ENCODE data around the gene HPS4.
"Not testable (repeated sequence)": the region's sequence is repeated elsewhere in the genome, so short reads cannot be mapped to it uniquely, and the experiment has no call there.

Gene HPS4

GRCh38 chr22:26442086-26442756 is 41.4 kb downstream of the HPS4 start:
- no peak for DNase-seq (ENCODE audit: low spot score)

DNA sequence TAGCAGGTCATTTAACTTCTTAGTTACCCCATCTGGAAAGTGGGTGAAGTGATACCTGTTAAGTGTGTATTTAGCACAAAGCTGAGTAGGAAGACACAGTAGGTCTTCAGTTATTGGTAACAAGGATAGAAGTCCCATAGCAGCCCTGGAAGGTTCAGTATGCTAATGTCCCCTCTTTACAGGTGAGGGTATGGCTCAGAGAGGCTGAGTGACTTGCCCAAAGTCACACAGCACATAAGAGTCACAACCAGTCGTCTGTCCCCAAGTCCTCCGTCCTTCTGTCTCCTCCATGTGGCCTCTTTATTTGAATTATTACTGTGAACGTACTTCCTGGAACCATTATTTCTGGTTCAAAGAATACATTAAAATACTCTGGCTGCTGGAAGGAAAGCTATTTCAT is 44.0 kb downstream of the HPS4 start:
- DNase-seq (ENCODE audit: low spot score): no peak

DNA sequence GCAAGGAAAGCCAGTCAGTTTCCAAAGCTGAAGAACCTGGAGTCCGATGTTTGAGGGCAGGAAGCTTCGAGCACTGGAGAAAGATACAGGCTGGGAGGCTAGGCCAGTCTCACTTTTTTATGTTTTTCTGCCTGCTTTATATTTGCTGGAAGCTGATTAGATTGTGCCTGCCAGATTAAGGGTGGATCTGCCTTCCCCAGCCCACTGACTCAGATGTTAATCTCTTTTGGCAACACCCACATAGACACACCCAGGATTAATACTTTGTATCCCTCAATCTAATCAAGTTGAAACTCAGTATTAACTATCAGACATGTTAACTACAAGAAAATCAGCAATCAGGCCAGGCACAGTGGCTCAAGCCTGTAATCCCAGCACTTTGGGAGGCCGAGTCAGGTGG is 44.8 kb downstream of the HPS4 start:
- DNase-seq (ENCODE audit: low spot score): not testable (repeated sequence)

DNA sequence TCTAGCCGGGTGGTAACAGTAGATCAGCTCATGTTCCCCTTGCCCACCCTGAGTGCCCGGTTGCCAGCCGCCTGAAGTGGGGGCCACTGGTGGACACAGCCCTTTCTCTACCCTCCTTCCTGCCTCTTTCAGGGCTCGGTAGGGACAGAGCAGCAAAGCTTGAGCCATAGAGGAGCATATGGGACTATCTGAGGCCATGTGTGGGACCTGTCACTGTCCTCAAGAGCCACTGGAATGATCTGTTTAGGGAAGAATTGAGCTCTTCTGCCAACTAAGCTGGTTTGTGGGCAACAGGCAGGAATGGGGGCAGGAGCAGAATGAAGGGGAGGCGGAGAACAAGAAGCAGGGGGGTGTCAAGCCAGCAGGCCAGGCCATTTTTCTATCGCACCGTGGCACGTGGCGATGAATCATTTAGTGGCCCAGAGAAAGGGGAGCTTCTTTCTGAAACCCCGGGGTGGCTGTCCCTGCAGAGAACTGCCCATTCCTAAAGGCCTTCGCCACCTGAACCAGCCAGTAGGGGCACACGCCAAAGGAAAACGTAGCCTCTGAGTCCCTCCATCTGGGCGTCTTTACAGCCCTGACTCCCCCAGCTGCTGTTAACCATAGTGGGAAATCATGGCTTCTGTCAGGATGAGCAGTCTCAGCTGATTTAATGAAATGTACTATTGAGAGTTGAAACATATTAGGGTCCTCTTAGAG is 45.7 kb downstream of the HPS4 start:
- no peak for DNase-seq (ENCODE audit: low spot score)

- no peak for DNase-seq (ENCODE audit: low spot score)
Measured at GRCh38 chr22:26436903-26437515, 46.6 kb downstream of the HPS4 start.

- DNase-seq (ENCODE audit: low spot score): no peak
Measured at GRCh38 chr22:26435327-26436093, 48.1 kb downstream of the HPS4 start.

DNA sequence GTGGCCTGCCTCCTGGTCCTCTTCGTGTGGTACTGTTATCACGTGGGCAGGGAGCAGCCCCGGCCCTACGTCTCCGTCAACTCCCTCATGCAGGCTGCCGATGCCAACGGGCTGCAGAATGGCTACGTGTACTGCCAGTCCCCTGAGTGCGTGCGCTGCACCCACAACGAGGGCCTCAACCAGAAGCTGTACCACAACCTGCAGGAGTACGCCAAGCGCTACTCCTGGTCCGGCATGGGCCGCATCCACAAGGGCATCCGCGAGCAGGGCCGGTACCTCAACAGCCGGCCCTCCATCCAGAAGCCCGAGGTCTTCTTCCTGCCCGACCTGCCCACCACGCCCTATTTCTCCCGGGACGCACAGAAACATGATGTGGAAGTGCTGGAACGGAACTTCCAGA is 49.8 kb downstream of the HPS4 start:
- no peak for DNase-seq (ENCODE audit: low spot score)

DNA sequence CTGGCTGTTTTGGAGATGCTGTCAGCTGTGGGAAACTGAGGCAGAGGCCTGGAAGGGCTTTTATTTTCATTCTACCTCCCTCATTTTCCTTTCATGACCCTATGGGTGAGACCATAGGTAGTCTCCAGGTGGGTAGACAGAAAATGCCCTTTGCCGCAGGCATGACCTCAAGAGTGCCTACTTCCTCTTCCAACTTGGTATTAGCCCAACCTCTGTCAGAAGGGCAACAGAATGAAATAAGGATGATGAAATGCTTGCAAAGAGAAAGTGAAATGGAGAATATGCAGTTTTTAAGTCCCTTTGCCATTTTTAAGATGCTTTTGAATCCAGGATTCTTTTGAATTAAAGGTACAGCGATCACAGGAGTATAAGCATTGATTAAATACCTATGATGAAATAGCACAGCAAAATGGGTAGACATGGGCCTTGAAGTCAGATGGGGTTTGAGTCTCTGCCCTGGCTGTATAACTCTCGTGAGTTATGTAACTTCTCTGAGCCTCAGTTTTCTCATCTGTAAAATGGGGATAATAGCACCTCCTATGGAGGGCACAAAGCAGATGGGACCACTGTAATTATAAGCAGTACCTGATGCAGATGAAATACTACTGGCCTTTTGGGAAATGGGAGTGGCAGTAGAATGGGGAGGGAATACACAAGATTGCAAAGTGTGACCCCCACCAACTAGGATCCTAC is 50.8 kb downstream of the HPS4 start:
- peak; percentile 40 for DNase-seq (ENCODE audit: low spot score)

GRCh38 chr22:26431261-26431995 is 52.2 kb downstream of the HPS4 start:
- DNase-seq (ENCODE audit: low spot score): no peak

- no peak for DNase-seq (ENCODE audit: low spot score)
Measured at GRCh38 chr22:26430600-26430999, 53.0 kb downstream of the HPS4 start.

DNA sequence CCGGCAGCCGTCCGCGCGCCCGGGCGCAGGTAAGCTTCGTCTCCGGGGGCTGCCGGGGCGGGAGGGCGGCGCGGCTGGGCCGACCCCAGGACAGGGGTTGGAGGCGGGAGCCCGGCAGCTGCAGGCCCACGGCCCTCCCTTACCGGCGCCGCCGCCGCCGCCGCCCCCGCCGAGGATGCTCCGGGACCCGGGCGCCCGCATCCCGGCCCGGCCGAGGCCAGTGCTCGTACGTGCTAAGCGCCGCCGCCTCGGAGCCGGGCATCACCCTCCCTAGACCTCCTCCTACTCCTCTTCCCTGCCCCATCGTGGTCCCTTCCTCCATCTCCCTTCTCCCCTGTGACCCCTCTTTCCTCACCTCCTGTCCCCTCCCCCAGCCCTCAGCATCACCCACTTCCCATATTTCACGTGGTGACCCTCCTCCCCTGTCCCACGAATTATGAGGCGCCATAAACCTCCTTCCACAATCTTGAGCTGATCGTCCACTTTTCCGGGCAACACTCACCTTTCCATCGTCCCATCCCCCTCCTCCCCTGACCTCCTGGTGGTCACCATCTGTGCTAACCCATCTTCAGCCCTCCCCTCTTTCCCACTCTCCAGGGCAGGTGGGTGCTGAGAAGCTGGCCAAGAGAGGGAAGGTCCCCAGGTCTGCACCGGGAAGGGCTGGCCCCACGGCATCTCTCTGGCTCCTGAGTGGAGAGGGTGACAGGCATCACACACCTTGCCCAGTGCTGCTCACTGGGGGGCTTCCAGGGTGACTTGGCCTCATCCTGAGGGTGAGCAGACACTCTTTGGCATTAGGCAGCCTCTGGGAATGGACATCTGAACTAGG is 53.9 kb downstream of the HPS4 start:
- peak; percentile 50 for DNase-seq (ENCODE audit: low spot score)

GRCh38 chr22:26428515-26429457 is 54.8 kb downstream of the HPS4 start, which contains the start of gene ASPHD2:
ASPHD2 (plus strand) TSS chr22:26429260; CDS start chr22:26433616, 4,356 bp downstream.
- DNase-seq (ENCODE audit: low spot score): peak; percentile 90

DNA sequence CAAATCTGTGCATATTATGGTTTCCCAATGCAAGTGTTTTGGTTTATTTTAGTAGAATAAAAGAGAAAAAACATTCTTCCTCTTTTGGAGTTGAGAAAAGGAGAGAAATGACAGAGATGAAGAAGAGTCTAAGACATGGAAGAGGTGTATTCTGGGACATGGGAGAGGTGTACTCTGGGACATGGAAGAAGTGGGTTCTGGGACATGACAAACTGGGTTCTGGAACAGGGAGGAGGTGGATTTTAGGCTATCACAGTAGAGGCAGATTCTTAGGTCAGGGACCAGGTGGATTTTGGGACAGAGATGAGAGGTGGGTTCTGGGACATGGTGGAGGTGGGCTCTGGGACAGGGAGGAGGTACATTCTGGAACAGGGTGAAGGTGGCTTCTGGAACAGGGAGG is 56.7 kb downstream of the HPS4 start:
- DNase-seq (ENCODE audit: low spot score): no peak

DNA sequence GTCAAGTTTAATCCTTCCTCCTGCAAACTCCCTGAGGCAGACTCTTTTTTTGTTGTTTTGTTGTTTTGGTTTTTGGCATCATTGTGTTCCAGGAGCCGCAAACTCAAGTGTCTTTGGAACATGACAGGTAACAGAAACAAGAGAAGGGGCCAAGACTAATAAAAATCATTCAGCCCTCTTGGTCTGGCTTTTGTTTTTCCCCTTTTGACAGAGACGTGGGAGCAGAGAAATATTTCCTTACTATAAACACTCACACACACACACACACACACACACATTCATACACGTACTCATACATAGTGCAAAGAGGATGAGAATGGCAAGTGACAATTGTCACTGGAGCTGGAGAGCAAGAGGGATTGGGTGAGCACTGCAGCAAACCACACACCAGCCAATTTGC is 65.0 kb downstream of the HPS4 start:
- no peak for DNase-seq (ENCODE audit: low spot score)

DNA sequence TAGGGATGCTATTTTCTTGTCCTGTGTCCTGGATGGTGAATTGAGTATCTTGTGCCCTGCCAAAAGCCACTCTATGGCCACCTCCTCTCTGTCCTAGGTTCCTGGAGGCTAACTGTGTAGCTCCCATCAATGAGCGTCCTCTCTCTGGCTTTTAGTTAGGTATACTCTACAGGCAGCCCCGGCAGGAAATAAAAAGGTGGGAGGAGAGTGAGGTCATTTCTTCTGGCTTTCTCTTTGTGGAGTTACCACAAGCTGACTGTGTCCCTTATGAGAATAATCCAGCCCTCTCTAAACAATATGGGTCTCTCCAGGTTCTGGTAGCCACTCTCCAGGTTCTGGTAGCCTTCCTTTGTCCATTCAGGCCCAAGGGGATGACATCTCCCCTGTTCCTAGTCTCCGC is 66.2 kb downstream of the HPS4 start:
- DNase-seq (ENCODE audit: low spot score): no peak

DNA sequence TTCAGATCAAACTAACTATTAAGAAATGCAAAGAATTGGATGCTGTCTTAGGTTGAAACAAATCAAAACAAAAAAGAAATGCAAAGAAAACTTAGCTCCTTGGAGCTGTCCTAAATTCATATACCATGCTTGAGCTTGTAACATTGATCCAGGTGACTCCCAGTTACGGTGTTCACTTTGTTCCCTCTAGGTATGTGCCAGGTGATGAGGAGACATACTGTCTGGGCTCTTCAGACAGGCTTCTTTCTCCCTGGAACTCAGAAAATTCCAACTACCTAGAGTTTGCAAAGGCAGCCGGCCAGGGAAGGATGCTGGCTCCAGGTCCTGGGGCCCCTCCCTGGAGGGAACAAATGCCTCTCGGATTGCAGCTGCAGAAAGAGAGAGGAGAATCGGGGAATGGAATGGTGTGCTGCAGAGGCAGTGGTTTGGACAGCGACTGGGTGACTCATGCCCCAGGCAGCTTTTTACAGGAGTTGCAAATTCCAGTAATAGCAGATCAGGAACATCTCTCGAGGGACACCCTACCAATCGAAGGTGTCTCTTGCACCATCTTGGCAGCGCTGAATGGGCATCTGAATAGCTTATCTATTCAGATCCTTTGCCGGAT is 66.8 kb downstream of the HPS4 start:
- no peak for DNase-seq (ENCODE audit: low spot score)

GRCh38 chr22:26416256-26416655 is 67.3 kb downstream of the HPS4 start:
- DNase-seq (ENCODE audit: low spot score): no peak

- DNase-seq (ENCODE audit: low spot score): no peak
Measured at GRCh38 chr22:26414347-26414746, 69.2 kb downstream of the HPS4 start.

DNA sequence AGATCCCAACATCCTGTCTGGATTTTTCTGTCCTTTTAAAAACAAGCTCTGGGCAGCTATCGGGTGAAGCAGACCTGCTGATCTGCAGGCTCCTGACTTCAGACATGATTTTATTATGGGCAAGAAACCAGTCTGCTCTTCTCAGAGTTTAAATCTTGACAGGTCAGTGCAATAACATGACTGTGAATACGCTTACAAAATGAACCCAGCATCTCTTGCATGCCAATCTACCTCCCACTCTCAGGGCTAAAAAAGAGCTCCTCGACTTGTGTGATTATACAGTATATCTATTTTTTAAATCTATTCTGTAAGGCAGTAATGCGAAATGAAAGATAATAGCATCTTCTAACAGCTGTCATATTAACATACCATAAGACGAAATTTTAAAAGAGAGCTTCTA is 73.2 kb downstream of the HPS4 start:
- DNase-seq (ENCODE audit: low spot score): no peak

Measured in germinal center (tissue), 1 donor.